Measurements from ENCODE around the gene UBE2V1. TPM values are rescaled to one million over a fixed set of nuclear protein-coding genes. Genes with fewer than 3 reads are reported as not detected.

UBE2V1 gene
- total and polyA plus RNA-seq, 4 donors, result 54.2 to 107 (median 83.0) TPM

- no peak overlapping the region for H3K4me3 ChIP-seq (ENCODE audit: low read length in 2 of 2)
- intact Hi-C loops (cut with DNase I), result no loop called here
- H3K27me3 ChIP-seq (ENCODE audit: control insufficient read depth in 1 of 2, insufficient read depth in 2 of 2, low read length in 1 of 2), result no peaks in the 10 kb centered on the region
- H3K36me3 ChIP-seq (ENCODE audit: control insufficient read depth in 1 of 2, insufficient read depth in 2 of 2, low read length in 1 of 2), result no peaks in the 10 kb centered on the region
- H3K4me1 ChIP-seq (ENCODE audit: control insufficient read depth in 1 of 2, insufficient read depth in 2 of 2, low read length in 2 of 2), result no peaks in the 10 kb centered on the region
- WGBS, 2 donors, result 32 to 74% methylated on average over 1 of the region's 1 CpG
- no peaks in the 10 kb centered on the region for H3K9me3 ChIP-seq (ENCODE audit: control insufficient read depth, low read length)
- DNase-seq (no peak), ATAC-seq (ENCODE audit: low FRiP score) (no peak)
- no peak overlapping the region for H3K27ac ChIP-seq (ENCODE audit: low read depth in 1 of 2, low read length in 2 of 2)
These were observed 17.4 kb upstream of the UBE2V1 start for GRCh38 chr20:50130356-50130723.

DNA sequence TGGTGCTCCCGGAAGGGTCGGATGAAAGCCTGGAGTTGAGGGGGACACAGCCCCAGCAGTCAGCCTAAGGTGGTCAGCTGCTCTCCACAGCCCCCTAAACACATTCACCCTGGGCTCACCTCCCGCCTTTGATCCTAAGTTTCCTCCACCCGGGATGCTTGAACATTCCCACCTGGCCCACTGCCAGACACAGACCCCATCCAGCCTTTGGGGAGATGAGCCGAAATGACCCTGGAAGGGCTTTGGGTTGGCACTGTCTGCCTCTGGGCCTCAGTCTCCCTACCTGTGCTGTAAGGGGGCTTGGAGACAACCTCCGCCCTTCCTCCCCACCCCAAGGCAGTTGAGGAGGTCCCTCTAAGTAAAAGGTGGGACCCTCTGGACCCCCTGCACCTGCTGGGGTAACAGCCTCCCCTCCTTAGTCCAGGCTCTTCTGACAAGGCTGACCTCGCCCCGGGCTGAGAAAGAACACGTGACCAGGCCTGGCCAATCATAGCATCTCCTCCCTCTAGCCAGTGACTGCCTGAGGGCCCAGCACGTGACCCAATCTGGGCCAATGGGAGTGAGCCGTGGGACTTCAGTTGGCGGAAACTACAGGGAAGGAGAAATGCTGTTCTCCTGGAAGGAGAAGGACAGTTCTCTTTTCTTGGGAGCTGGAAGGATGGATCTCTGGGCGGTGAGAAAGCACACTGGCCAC is 16.9 kb upstream of the UBE2V1 start:
- WGBS, 2 donors, result 88 to 89% methylated on average over 13 of the region's 13 CpGs
- no peak overlapping the region for H3K4me3 ChIP-seq (ENCODE audit: low read length in 2 of 2)
- H3K27me3 ChIP-seq (ENCODE audit: control insufficient read depth in 1 of 2, insufficient read depth in 2 of 2, low read length in 1 of 2), result no peaks in the 10 kb centered on the region
- no peaks in the 10 kb centered on the region for H3K36me3 ChIP-seq (ENCODE audit: control insufficient read depth in 1 of 2, insufficient read depth in 2 of 2, low read length in 1 of 2)
- intact Hi-C loops (cut with DNase I), result no loop called here
- H3K27ac ChIP-seq (ENCODE audit: low read depth in 1 of 2, low read length in 2 of 2), result no peak overlapping the region
- ATAC-seq (ENCODE audit: low FRiP score) (no peak), DNase-seq (peak in 1 of 2 donors; percentile 30)
- H3K4me1 ChIP-seq (ENCODE audit: control insufficient read depth in 1 of 2, insufficient read depth in 2 of 2, low read length in 2 of 2), result no peaks in the 10 kb centered on the region
- H3K9me3 ChIP-seq (ENCODE audit: control insufficient read depth, low read length), result no peaks in the 10 kb centered on the region

DNA sequence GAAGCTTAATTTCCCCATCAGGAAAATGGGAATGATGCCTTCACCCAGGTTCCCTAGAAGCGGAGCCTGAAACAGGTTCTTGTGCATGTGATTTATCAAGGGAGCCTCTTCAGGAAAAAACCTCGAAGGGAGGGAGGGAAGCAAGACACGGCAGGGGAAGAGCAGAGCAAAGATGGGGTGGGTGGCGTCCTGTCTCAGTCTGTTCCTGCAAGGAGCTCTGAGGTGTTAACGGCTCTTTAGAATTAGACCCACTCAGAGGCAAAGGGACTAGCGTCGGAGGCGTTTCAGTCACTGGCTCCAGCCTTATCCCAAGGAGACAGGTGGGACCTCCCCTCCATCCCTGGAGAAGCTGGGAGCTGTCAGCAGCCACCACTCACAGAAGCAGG is 15.6 kb upstream of the UBE2V1 start:
- H3K27ac ChIP-seq (ENCODE audit: low read depth in 1 of 2, low read length in 2 of 2), result no peak overlapping the region
- intact Hi-C loops (cut with DNase I), result no loop called here
- H3K4me1 ChIP-seq (ENCODE audit: control insufficient read depth in 1 of 2, insufficient read depth in 2 of 2, low read length in 2 of 2), result no peaks in the 10 kb centered on the region

GRCh38 chr20:50127587-50128519 is 14.9 kb upstream of the UBE2V1 start:
- ATAC-seq (ENCODE audit: low FRiP score), result no peak
- intact Hi-C loops (cut with DNase I), result no loop called here
- H3K4me1 ChIP-seq (ENCODE audit: control insufficient read depth in 1 of 2, insufficient read depth in 2 of 2, low read length in 2 of 2), result no peaks in the 10 kb centered on the region
- no peak for DNase-seq
- no peaks in the 10 kb centered on the region for H3K9me3 ChIP-seq (ENCODE audit: control insufficient read depth, low read length)
- 90% methylated on average over 28 of the region's 28 CpGs for WGBS, 2 donors
- H3K27ac ChIP-seq (ENCODE audit: low read depth in 1 of 2, low read length in 2 of 2), result no peak overlapping the region
- H3K27me3 ChIP-seq (ENCODE audit: control insufficient read depth in 1 of 2, insufficient read depth in 2 of 2, low read length in 1 of 2), result no peaks in the 10 kb centered on the region
- H3K36me3 ChIP-seq (ENCODE audit: control insufficient read depth in 1 of 2, insufficient read depth in 2 of 2, low read length in 1 of 2), result no peaks in the 10 kb centered on the region
- no peak overlapping the region for H3K4me3 ChIP-seq (ENCODE audit: low read length in 2 of 2)

More for the DNA sequence above, 15.6 kb upstream of the UBE2V1 start:
- 89 to 93% methylated on average over 8 of the region's 8 CpGs for WGBS, 2 donors
- Histone ChIP-seq H3K4me3 (ENCODE audit: low read length in 2 of 2) (no peak overlapping the region), H3K36me3 (ENCODE audit: control insufficient read depth in 1 of 2, insufficient read depth in 2 of 2, low read length in 1 of 2) (no peaks in the 10 kb centered on the region), H3K27me3 (ENCODE audit: control insufficient read depth in 1 of 2, insufficient read depth in 2 of 2, low read length in 1 of 2) (no peaks in the 10 kb centered on the region), H3K9me3 (ENCODE audit: control insufficient read depth, low read length) (no peaks in the 10 kb centered on the region)
- DNase-seq (no peak), ATAC-seq (ENCODE audit: low FRiP score) (no peak)

GRCh38 chr20:50126662-50127061 is 13.7 kb upstream of the UBE2V1 start:
- Histone ChIP-seq H3K36me3 (ENCODE audit: control insufficient read depth in 1 of 2, insufficient read depth in 2 of 2, low read length in 1 of 2) (no peaks in the 10 kb centered on the region), H3K9me3 (ENCODE audit: control insufficient read depth, low read length) (no peaks in the 10 kb centered on the region), H3K4me3 (ENCODE audit: low read length in 2 of 2) (no peak overlapping the region), H3K27ac (ENCODE audit: low read depth in 1 of 2, low read length in 2 of 2) (no peak overlapping the region), H3K27me3 (ENCODE audit: control insufficient read depth in 1 of 2, insufficient read depth in 2 of 2, low read length in 1 of 2) (no peaks in the 10 kb centered on the region), H3K4me1 (ENCODE audit: control insufficient read depth in 1 of 2, insufficient read depth in 2 of 2, low read length in 2 of 2) (no peaks in the 10 kb centered on the region)
- WGBS, 2 donors, result 71 to 74% methylated on average over 4 of the region's 4 CpGs
- intact Hi-C loops (cut with DNase I), result no loop called here
- DNase-seq (peak in 1 of 2 donors; percentile 20), ATAC-seq (ENCODE audit: low FRiP score) (no peak)

DNA sequence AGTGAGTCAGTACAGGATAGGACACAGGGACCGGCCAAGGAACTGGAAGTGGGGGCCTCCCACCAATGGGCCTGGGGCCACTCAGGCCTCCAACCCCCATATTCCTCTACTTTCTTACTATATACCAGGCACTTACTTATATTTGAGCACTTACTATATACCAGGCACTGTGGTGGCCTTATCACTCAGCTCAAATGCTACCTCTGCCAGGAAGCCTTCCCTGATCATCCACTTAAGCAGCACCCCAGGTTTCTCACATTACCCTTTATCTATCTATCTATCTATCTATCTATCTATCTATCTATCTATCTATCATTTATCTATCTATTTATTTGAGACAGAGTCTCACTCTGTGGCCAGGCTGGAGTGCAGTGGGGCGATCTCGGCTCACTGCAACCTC is 12.3 kb upstream of the UBE2V1 start:
- WGBS, 2 donors, result 95 to 96% methylated on average over 3 of the region's 3 CpGs
- H3K36me3 ChIP-seq (ENCODE audit: control insufficient read depth in 1 of 2, insufficient read depth in 2 of 2, low read length in 1 of 2), result no peaks in the 10 kb centered on the region
- DNase-seq (no peak), ATAC-seq (ENCODE audit: low FRiP score) (no peak)
- H3K27ac ChIP-seq (ENCODE audit: low read depth in 1 of 2, low read length in 2 of 2), result no peak overlapping the region
- H3K4me3 ChIP-seq (ENCODE audit: low read length in 2 of 2), result no peak overlapping the region
- no peaks in the 10 kb centered on the region for H3K4me1 ChIP-seq (ENCODE audit: control insufficient read depth in 1 of 2, insufficient read depth in 2 of 2, low read length in 2 of 2)
- no peaks in the 10 kb centered on the region for H3K27me3 ChIP-seq (ENCODE audit: control insufficient read depth in 1 of 2, insufficient read depth in 2 of 2, low read length in 1 of 2)
- no peaks in the 10 kb centered on the region for H3K9me3 ChIP-seq (ENCODE audit: control insufficient read depth, low read length)
- intact Hi-C loops (cut with DNase I), result no loop called here

GRCh38 chr20:50124496-50124895 is 11.5 kb upstream of the UBE2V1 start:
- peak in 1 of 2 donors; percentile 43 for DNase-seq
- no peaks in the 10 kb centered on the region for H3K36me3 ChIP-seq (ENCODE audit: control insufficient read depth in 1 of 2, insufficient read depth in 2 of 2, low read length in 1 of 2)
- H3K9me3 ChIP-seq (ENCODE audit: control insufficient read depth, low read length), result no peaks in the 10 kb centered on the region
- no peak overlapping the region for H3K27ac ChIP-seq (ENCODE audit: low read depth in 1 of 2, low read length in 2 of 2)
- no peaks in the 10 kb centered on the region for H3K27me3 ChIP-seq (ENCODE audit: control insufficient read depth in 1 of 2, insufficient read depth in 2 of 2, low read length in 1 of 2)
- no peak for ATAC-seq (ENCODE audit: low FRiP score)
- 91 to 94% methylated on average over 9 of the region's 9 CpGs for WGBS, 2 donors
- H3K4me1 ChIP-seq (ENCODE audit: control insufficient read depth in 1 of 2, insufficient read depth in 2 of 2, low read length in 2 of 2), result no peaks in the 10 kb centered on the region
- no peak overlapping the region for H3K4me3 ChIP-seq (ENCODE audit: low read length in 2 of 2)
- intact Hi-C loops (cut with DNase I), result no loop called here

DNA sequence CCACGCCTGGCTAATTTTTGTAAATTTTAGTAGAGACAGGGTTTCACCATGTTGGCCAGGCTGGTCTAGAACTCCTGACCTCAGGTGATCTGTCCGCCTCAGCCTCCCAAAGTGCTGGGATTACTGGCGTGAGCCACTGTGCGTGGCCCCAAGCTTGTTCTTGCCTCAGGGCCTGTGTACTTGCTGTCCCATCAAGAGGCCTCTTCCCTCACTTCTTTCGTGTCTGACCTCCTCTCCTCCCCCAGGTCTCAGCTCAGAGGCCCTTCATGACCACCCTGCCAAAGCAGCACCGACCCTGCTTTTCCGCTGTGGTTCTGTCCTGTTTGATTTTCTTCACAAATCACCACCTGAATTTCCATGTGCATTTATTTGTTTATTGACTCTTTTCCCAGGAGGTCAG is 10.5 kb upstream of the UBE2V1 start:
- Histone ChIP-seq H3K4me1 (ENCODE audit: control insufficient read depth in 1 of 2, insufficient read depth in 2 of 2, low read length in 2 of 2) (no peaks in the 10 kb centered on the region), H3K9me3 (ENCODE audit: control insufficient read depth, low read length) (no peaks in the 10 kb centered on the region), H3K36me3 (ENCODE audit: control insufficient read depth in 1 of 2, insufficient read depth in 2 of 2, low read length in 1 of 2) (no peaks in the 10 kb centered on the region), H3K4me3 (ENCODE audit: low read length in 2 of 2) (no peak overlapping the region), H3K27ac (ENCODE audit: low read depth in 1 of 2, low read length in 2 of 2) (no peak overlapping the region), H3K27me3 (ENCODE audit: control insufficient read depth in 1 of 2, insufficient read depth in 2 of 2, low read length in 1 of 2) (no peaks in the 10 kb centered on the region)
- intact Hi-C loops (cut with DNase I), result no loop called here
- WGBS, 2 donors, result 88 to 95% methylated on average over 7 of the region's 7 CpGs
- ATAC-seq (ENCODE audit: low FRiP score) (no peak), DNase-seq (peak in 1 of 2 donors; percentile 48)

DNA sequence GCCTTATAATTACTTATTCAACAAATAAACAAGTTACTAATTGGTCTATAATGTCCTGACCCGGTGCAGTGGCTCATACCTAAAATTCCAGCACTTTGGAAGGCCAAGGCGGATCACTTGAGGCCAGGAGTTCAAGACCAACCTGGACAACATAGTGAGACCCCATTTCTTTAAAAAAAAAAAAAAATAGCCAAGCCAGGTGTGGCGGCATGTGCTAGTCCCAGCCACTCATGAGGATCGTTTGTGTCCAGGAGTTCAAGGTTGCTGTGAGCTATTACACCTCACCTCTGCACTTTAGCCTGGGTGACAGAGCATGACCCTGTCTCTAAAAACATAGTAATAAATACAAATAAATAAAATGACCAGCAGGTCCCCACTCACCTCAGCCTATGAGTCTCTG is 9.8 kb upstream of the UBE2V1 start:
- H3K4me3 ChIP-seq (ENCODE audit: low read length in 2 of 2), result no peak overlapping the region
- no peak for ATAC-seq (ENCODE audit: low FRiP score)
- no peak overlapping the region for H3K27ac ChIP-seq (ENCODE audit: low read depth in 1 of 2, low read length in 2 of 2)
- WGBS, 2 donors, result 97% methylated on average over 4 of the region's 4 CpGs
- DNase-seq, result no peak
- no peaks in the 10 kb centered on the region for H3K27me3 ChIP-seq (ENCODE audit: control insufficient read depth in 1 of 2, insufficient read depth in 2 of 2, low read length in 1 of 2)
- no peaks in the 10 kb centered on the region for H3K9me3 ChIP-seq (ENCODE audit: control insufficient read depth, low read length)
- H3K4me1 ChIP-seq (ENCODE audit: control insufficient read depth in 1 of 2, insufficient read depth in 2 of 2, low read length in 2 of 2), result no peaks in the 10 kb centered on the region
- intact Hi-C loops (cut with DNase I), result no loop called here
- no peaks in the 10 kb centered on the region for H3K36me3 ChIP-seq (ENCODE audit: control insufficient read depth in 1 of 2, insufficient read depth in 2 of 2, low read length in 1 of 2)

Measured in aorta (tissue), 5 donors.